HCT116 (cell line): ENCODE results near the gene NR1H3. TPM values are rescaled to one million over a fixed set of nuclear protein-coding genes. Genes with fewer than 3 reads are reported as not detected.

Source experiments
- ATAC-seq: fragments of 200-7000 bp; cut with Tn5 transposase; 2 replicates; pipeline ENCODE4 v1.9.1; 2020; ENCODE audit warnings: mild to moderate bottlenecking, moderate library complexity
- BruUV-seq: library from RNA; stranded (reverse); fragments of 400-500 nt; replicated peaks from 2 replicates; lab custom pipeline; 2021; lab: Mats Ljungman, UMichigan
- CTCF ChIA-PET: fragments of 300-600 bp; sonication (Branson Sonifier 250); formaldehyde crosslinking; loops from one replicate; lab custom pipeline; 2021; ENCODE audit warnings: antibody characterized with exemption; lab: Charles Lee
- POLR2A ChIA-PET: fragments of 300-600, 350-600 bp; sonication (Branson Sonifier 250); formaldehyde crosslinking; loops from one replicate; lab custom pipeline; 2021; ENCODE audit warnings: antibody characterized with exemption; lab: Charles Lee
- RAD21 ChIA-PET, 2 experiments: fragments of 300-600 bp; sonication (Branson Sonifier 250); formaldehyde crosslinking; loops; one replicate each; lab custom pipeline; 2023; ENCODE audit warnings: low total read pairs in 2 of 2; ENCODE audit not compliant: uncharacterized antibody in 2 of 2, unreplicated experiment in 2 of 2, low non-redundant PET in 1 of 2; lab: Charles Lee
- DNase-seq: peaks from one replicate; pipeline ENCODE4 v3.0.0-alpha.2; 2010; ENCODE audit warnings: low read depth, low spot score
- H2AFZ ChIP-seq: fragments of 200-600 bp; shearing (Covaris generic), sonication (generic); 2 replicates; pipeline ENCODE4 v1.6.1; 2017; ENCODE audit warnings: low read depth, mixed run types, mixed read lengths, antibody characterized with exemption, low read length; ENCODE audit not compliant: poor library complexity, severe bottlenecking
- H3K27ac ChIP-seq: 2 replicates; pipeline ENCODE4 v1.5.1; 2012; ENCODE audit warnings: low read depth, low read length
- H3K27me3 ChIP-seq: fragments of 200-600 bp; sonication (generic); 2 replicates; pipeline ENCODE4 v1.6.1; 2016; ENCODE audit warnings: mixed run types, low read length, mixed read lengths; ENCODE audit not compliant: insufficient read depth
- H3K36me3 ChIP-seq, 2 experiments: fragments of 200-500 bp in 1 of 2; fragments of 200-600 bp in 1 of 2; sonication (Bioruptor generic) in 1 of 2; sonication (generic) in 1 of 2; 2 replicates each; pipeline versions ENCODE4 v1.5.1 to v1.6.1; 2014 to 2016; ENCODE audit warnings: low read length in 2 of 2, inconsistent platforms in 1 of 2, mixed read lengths in 1 of 2, mixed run types in 1 of 2; ENCODE audit not compliant: insufficient read depth in 2 of 2, control insufficient read depth in 1 of 2
- H3K4me1 ChIP-seq, 2 experiments: fragments of 200-600 bp in 1 of 2; sonication (generic) in 1 of 2; 2 replicates each; pipeline versions ENCODE4 v1.5.1 to v1.6.1; 2012 to 2017; ENCODE audit warnings: low read length in 2 of 2, inconsistent platforms in 1 of 2, mild to moderate bottlenecking in 1 of 2, mixed read lengths in 1 of 2, mixed run types in 1 of 2, moderate library complexity in 1 of 2; ENCODE audit not compliant: insufficient read depth in 2 of 2, control insufficient read depth in 1 of 2
- H3K4me2 ChIP-seq: fragments of 200-600 bp; sonication (generic); 2 replicates; pipeline ENCODE4 v1.6.1; 2017; ENCODE audit warnings: mixed run types, low read length, mixed read lengths
- H3K4me3 ChIP-seq, 2 experiments: fragments of 200-600 bp in 1 of 2; sonication (generic) in 1 of 2; replicated peaks in 1 of 2; 2 replicates each; pipeline ENCODE4 v1.5.1; 2011 to 2016; ENCODE audit warnings: low read length in 2 of 2, control low read depth in 1 of 2, low read depth in 1 of 2, mild to moderate bottlenecking in 1 of 2, mixed read lengths in 1 of 2, mixed run types in 1 of 2
- H3K79me2 ChIP-seq: fragments of 200-600 bp; sonication (generic); 2 replicates; pipeline ENCODE4 v1.6.1; 2017; ENCODE audit warnings: mild to moderate bottlenecking, mixed run types, low read length, moderate library complexity, mixed read lengths; ENCODE audit not compliant: insufficient read depth
- H3K9ac ChIP-seq: fragments of 200-600 bp; sonication (generic); 2 replicates; pipeline ENCODE4 v1.6.1; 2016; ENCODE audit warnings: low read length, mixed read lengths
- H3K9me2 ChIP-seq: fragments of 200-600 bp; sonication (generic), shearing (Covaris generic); 2 replicates; pipeline ENCODE4 v1.6.1; 2017; ENCODE audit warnings: mixed run types, mild to moderate bottlenecking, moderate library complexity; ENCODE audit not compliant: insufficient read depth
- H3K9me3 ChIP-seq, 2 experiments: fragments of 200-500 bp in 1 of 2; fragments of 200-600 bp in 1 of 2; sonication (Bioruptor generic) in 1 of 2; sonication (generic) in 1 of 2; 2 replicates each; pipeline ENCODE4 v1.6.1; 2014 to 2017; ENCODE audit warnings: low read length in 2 of 2, mixed read lengths in 2 of 2, inconsistent platforms in 1 of 2, low read depth in 1 of 2, mild to moderate bottlenecking in 1 of 2, mixed run types in 1 of 2, moderate library complexity in 1 of 2; ENCODE audit not compliant: control insufficient read depth in 1 of 2, insufficient read depth in 1 of 2
- H4K20me1 ChIP-seq: fragments of 200-600 bp; sonication (generic), shearing (Covaris generic); 2 replicates; pipeline ENCODE4 v1.6.1; 2017; ENCODE audit warnings: mixed run types, mild to moderate bottlenecking, moderate library complexity; ENCODE audit not compliant: insufficient read depth
- CTCF ChIP-seq, 3 experiments: fragments of 200-600 bp in 1 of 3; sonication (generic) in 1 of 3; IDR thresholded peaks in 2 of 3; conservative IDR thresholded peaks in 1 of 3; 2 replicates each; pipeline ENCODE4 v1.5.1; 2012 to 2017; ENCODE audit warnings: low read depth in 2 of 3, low read length in 2 of 3, antibody characterized with exemption in 1 of 3, borderline replicate concordance in 1 of 3, control low read depth in 1 of 3, mild to moderate bottlenecking in 1 of 3, mixed read lengths in 1 of 3, mixed run types in 1 of 3, moderate library complexity in 1 of 3; ENCODE audit not compliant: insufficient read depth in 1 of 3
- MAX ChIP-seq: IDR thresholded peaks from 2 replicates; pipeline ENCODE4 v1.6.1; 2012
- POLR2AphosphoS5 ChIP-seq: IDR thresholded peaks from 2 replicates; pipeline ENCODE4 v1.6.1; 2011; ENCODE audit warnings: mild to moderate bottlenecking, low read depth, low read length, moderate library complexity
- SIN3A ChIP-seq: IDR thresholded peaks from 2 replicates; pipeline ENCODE4 v1.6.1; 2012; ENCODE audit warnings: low read depth
- SRF ChIP-seq: IDR thresholded peaks from 2 replicates; pipeline ENCODE4 v1.6.1; 2012; ENCODE audit warnings: low read depth
- TCF7L2 ChIP-seq: IDR thresholded peaks from 2 replicates; pipeline ENCODE4 v1.7.0; 2011; ENCODE audit warnings: borderline replicate concordance, inconsistent platforms; ENCODE audit not compliant: insufficient read depth, insufficient read length; ENCODE audit errors: extremely low read depth
- YY1 ChIP-seq: IDR thresholded peaks from 2 replicates; pipeline ENCODE4 v1.6.1; 2011; ENCODE audit warnings: low read length, low read depth, moderate library complexity, mild to moderate bottlenecking; ENCODE audit not compliant: insufficient replicate concordance; ENCODE audit errors: extremely low read depth
- ZNF274 ChIP-seq: fragments of 200-500 bp; sonication (Bioruptor generic); IDR thresholded peaks from 2 replicates; pipeline ENCODE4 v1.6.1; 2014; ENCODE audit warnings: mild to moderate bottlenecking, low read depth, low read length, inconsistent platforms
- intact Hi-C: fragments of 100-400 bp; cut with micrococcal nuclease; formaldehyde crosslinking; loops from 2 replicates; pipeline ENCODE4 v1.10.0; 2022
- total RNA-seq: library from RNA; stranded (reverse); gene quantifications from one replicate; pipeline ENCODE4 v1.2.1, GENCODE V29; 2021; ENCODE audit not compliant: unreplicated experiment

NR1H3 gene
- total RNA-seq, 1 experiment from 2014 or later: 23.5 TPM

- TF ChIP-seq YY1: peak; percentile 13
- no peak for TF ChIP-seq SIN3A
- TF ChIP-seq SRF: no peak
- peak; percentile 3 for TF ChIP-seq TCF7L2
These were observed 43.7 kb upstream of the NR1H3 start (continued) for GRCh38 chr11:47213950-47214565.

GRCh38 chr11:47215366-47215910 lies 42.4 kb upstream of the NR1H3 start:
- no peak overlapping the region for H2AFZ ChIP-seq
- BruUV-seq: TSS peak; percentile 75

More at GRCh38 chr11:47215366-47215910, 42.4 kb upstream of the NR1H3 start:
- ATAC-seq (no peak), DNase-seq (no peak)
- peak overlapping the region; percentile 94 for H3K4me2 ChIP-seq
- intact Hi-C loops: loop anchor here (5.0 kb wide), 1 partner anchor 38 kb away; the partner anchor contains the start of gene ARFGAP2
- peaks cover 19 to 52% of the 10 kb centered on the region in 2 experiments for H3K4me1 ChIP-seq
- H3K27ac ChIP-seq: peak overlapping the region; percentile 93
- no peaks in the 10 kb centered on the region for H3K27me3 ChIP-seq
- no peaks in the 10 kb centered on the region for H3K9me3 ChIP-seq
- H3K9ac ChIP-seq: peak overlapping the region; percentile 90
- H4K20me1 ChIP-seq: no peaks in the 10 kb centered on the region
- ChIA-PET POLR2A (interaction anchor here (1.1 to 2.8 kb wide), 7 partner anchors 8 to 80 kb away, joined by 3 to 29 read pairs (median 7); partner anchors contain the start of genes ACP2 and PACSIN3), RAD21 (interaction anchor here (0.6 kb wide), 2 partner anchors 9 to 10 kb away, joined by 3 read pairs; no protein-coding TSS in a partner anchor), CTCF (interaction anchor here (1.5 to 1.7 kb wide), 4 partner anchors 28 to 36 kb away, joined by 3 to 6 read pairs (median 4); partner anchors contain the start of gene ACP2)
- TF ChIP-seq POLR2AphosphoS5 (no peak), ZNF274 (no peak), TCF7L2 (no peak), CTCF (IDR thresholded peaks at IDR 0.05 in 2 of 3, conservative IDR thresholded peaks at IDR 0.05 in 1 of 3; ENCODE audit: borderline replicate concordance in 1 of 3, insufficient read depth in 1 of 3, low read depth in 2 of 3, low read length in 2 of 3) (no peak), SRF (no peak), MAX (0 out of 2 replicates have a peak, but pooled peaks have one; percentile 15)
- H3K4me3 ChIP-seq: peak overlapping the region; percentile 58 to 73
- no peaks in the 10 kb centered on the region for H3K9me2 ChIP-seq
- peaks cover 39% of the 10 kb centered on the region for H3K79me2 ChIP-seq
- H3K36me3 ChIP-seq: no peaks in the 10 kb centered on the region
